Tibial artery (tissue), 4 donors: ENCODE data around the gene PIR.

Source experiments
- DNase-seq, 2 donors: peaks; one replicate each; pipeline ENCODE4 v3.0.0-alpha.2; 2019
- H3K27ac ChIP-seq, 2 donors: fragments of 200-600 bp; sonication (generic) in 1 of 2; 1 replicate in 1 of 2; 2 replicates in 1 of 2; pipeline ENCODE4 v1.5.1; 2018 to 2019; ENCODE audit warnings: mild to moderate bottlenecking in 1 of 2
- H3K27me3 ChIP-seq, 2 donors: fragments of 200-600 bp; sonication (generic) in 1 of 2; one replicate each; pipeline versions ENCODE4 v1.5.1 to v1.6.0; 2016 to 2019
- H3K36me3 ChIP-seq, 3 donors: fragments of 200-600 bp; sonication (generic) in 2 of 3; one replicate each; pipeline ENCODE4 v1.5.1; 2016 to 2019; ENCODE audit warnings: mild to moderate bottlenecking in 2 of 3
- H3K4me1 ChIP-seq, 4 donors: fragments of 200-600 bp; sonication (generic) in 2 of 4; 1 replicate in 3 of 4; 2 replicates in 1 of 4; pipeline ENCODE4 v1.5.1; 2016 to 2019
- H3K4me3 ChIP-seq, 2 donors: fragments of 200-600 bp; sonication (generic) in 1 of 2; 1 replicate in 1 of 2; 2 replicates in 1 of 2; pipeline ENCODE4 v1.5.1; 2018 to 2019; ENCODE audit warnings: mild to moderate bottlenecking in 2 of 2
- H3K9me3 ChIP-seq, 3 donors: fragments of 200-600 bp; sonication (generic) in 1 of 3; one replicate each; pipeline ENCODE4 v1.5.1; 2016 to 2019
- intact Hi-C: fragments of 100-400 bp; cut with DNase I; formaldehyde crosslinking; loops from one replicate; pipeline ENCODE4 v1.15.0; 2023; ENCODE audit warnings: low total_unique reads
- TF ChIP-seq, protein P1 (sequence below), 2 experiments: fragments of 200-600 bp in 1 of 2; fragments of 450-650 bp in 1 of 2; IDR thresholded peaks; one replicate each; pipeline ENCODE4 v1.5.1; 2017 to 2019; ENCODE audit warnings: antibody characterized with exemption in 2 of 2, mild to moderate bottlenecking in 1 of 2, moderate library complexity in 1 of 2

The PIR gene

DNA sequence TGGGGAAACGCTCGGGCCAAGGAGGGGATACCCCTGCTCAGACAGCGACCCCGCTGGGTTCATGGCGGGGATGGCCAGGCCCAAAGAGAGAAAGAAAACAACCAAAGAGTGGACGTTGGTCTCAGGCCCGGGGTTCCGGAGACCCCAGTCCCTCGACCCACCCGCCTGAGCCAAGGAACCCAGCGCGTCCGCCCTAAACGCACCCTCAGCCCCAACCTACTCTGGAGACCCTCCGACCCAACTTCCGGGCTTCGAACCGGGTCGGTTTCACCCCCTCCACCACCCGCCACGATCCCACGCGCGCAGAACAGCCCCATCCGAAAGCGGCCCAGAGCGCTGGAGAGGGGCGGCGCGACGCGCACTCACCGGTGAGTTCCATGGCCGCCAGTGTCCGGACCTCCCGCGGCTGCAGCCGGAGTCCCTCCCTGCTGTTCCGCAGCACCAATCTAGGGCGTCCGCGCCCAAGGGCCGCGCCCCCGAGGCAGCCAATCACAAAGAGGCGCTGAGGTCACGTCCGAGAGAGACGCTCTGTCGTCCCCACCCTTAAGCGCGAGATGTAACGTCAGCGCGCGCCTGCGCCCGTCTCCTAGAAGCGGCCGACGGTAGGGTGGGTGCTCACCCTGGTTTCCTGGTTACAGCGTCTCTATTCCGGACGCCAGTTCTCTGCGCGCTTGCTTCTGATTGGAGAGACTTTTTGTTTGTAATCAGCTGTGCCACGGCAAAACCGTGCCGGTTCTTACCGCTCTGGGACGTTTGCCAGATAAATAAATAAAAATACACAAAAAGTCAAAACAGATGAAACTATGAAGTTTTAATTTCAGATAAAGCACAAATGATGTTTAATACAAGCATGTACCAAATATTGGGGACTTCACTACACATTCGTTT is 157.8 kb downstream of the PIR start, which contains the start of gene PIGA:
Gene PIGA, minus strand, starts transcription at position 389 of the 888 bp plus-strand sequence. CDS start 3,593 bp downstream, outside the sequence.
- Histone ChIP-seq H3K27me3 (no peaks in the 10 kb centered on the region), H3K36me3 (peaks cover 0 to 10% (median 6%) of the 10 kb centered on the region in 3 donors), H3K27ac (peak within 1 kb of the TSS; percentile 89 to 94), H3K4me3 (peak within 1 kb of the TSS; percentile 85 to 87), H3K4me1 (peaks cover 0 to 8% (median 0%) of the 10 kb centered on the region in 4 donors), H3K9me3 (no peaks in the 10 kb centered on the region)
- intact Hi-C loops, result no loop called here
- TF ChIP-seq, protein P1, sequence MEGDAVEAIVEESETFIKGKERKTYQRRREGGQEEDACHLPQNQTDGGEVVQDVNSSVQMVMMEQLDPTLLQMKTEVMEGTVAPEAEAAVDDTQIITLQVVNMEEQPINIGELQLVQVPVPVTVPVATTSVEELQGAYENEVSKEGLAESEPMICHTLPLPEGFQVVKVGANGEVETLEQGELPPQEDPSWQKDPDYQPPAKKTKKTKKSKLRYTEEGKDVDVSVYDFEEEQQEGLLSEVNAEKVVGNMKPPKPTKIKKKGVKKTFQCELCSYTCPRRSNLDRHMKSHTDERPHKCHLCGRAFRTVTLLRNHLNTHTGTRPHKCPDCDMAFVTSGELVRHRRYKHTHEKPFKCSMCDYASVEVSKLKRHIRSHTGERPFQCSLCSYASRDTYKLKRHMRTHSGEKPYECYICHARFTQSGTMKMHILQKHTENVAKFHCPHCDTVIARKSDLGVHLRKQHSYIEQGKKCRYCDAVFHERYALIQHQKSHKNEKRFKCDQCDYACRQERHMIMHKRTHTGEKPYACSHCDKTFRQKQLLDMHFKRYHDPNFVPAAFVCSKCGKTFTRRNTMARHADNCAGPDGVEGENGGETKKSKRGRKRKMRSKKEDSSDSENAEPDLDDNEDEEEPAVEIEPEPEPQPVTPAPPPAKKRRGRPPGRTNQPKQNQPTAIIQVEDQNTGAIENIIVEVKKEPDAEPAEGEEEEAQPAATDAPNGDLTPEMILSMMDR (IDR thresholded peaks at IDR 0.05), result no peak
- peak; percentile 95 to 97 for DNase-seq
